Sigmoid colon (tissue), 4 donors: ENCODE results near the gene POLG.

Experiments used
- POLR2A ChIP-seq, 2 donors: fragments of 450-650 bp; IDR thresholded peaks; one replicate each; pipeline ENCODE4 v1.6.1; 2016; ENCODE audit warnings: antibody characterized with exemption in 2 of 2, mild to moderate bottlenecking in 2 of 2, moderate library complexity in 2 of 2
- POLR2AphosphoS5 ChIP-seq, 4 donors: sonication (generic); formaldehyde crosslinking; IDR thresholded peaks; one replicate each; pipeline ENCODE4 v1.6.1; 2017; ENCODE audit warnings: antibody characterized with exemption in 4 of 4
- TF ChIP-seq, protein P1 (sequence below), 4 experiments: fragments of 450-650 bp in 3 of 4; fragments of 200-600 bp in 1 of 4; IDR thresholded peaks; one replicate each; pipeline ENCODE4 v1.5.1; 2016 to 2019; ENCODE audit warnings: antibody characterized with exemption in 4 of 4, mild to moderate bottlenecking in 3 of 4, moderate library complexity in 2 of 4

DNA sequence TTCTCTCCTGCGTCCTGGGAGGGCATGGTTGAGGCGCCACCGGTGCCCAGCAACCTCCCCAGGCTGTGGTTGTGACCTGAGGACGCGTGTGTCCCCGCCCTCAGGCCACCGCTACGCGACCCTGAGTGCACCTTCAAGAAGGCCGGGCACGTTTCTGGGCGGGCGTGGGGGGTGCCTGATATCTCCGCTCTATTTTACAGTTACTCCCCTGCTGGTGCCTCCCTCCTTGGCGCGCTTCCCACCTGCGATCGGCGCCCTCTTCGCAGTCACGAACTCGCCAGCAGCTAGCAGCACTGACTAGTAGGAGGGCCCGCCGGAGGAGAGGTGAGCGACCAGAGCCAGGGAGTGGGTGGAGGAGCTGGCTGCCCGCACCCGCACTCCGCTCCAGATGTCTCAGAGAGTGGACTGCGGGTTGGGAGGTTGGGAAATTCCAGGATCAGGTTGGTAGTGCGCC lies 43.2 kb upstream of the POLG start:
- TF ChIP-seq POLR2A (IDR thresholded peaks at IDR 0.05) (no peak), POLR2AphosphoS5 (IDR thresholded peaks at IDR 0.05) (no peak)
- TF ChIP-seq, protein P1, sequence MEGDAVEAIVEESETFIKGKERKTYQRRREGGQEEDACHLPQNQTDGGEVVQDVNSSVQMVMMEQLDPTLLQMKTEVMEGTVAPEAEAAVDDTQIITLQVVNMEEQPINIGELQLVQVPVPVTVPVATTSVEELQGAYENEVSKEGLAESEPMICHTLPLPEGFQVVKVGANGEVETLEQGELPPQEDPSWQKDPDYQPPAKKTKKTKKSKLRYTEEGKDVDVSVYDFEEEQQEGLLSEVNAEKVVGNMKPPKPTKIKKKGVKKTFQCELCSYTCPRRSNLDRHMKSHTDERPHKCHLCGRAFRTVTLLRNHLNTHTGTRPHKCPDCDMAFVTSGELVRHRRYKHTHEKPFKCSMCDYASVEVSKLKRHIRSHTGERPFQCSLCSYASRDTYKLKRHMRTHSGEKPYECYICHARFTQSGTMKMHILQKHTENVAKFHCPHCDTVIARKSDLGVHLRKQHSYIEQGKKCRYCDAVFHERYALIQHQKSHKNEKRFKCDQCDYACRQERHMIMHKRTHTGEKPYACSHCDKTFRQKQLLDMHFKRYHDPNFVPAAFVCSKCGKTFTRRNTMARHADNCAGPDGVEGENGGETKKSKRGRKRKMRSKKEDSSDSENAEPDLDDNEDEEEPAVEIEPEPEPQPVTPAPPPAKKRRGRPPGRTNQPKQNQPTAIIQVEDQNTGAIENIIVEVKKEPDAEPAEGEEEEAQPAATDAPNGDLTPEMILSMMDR (IDR thresholded peaks at IDR 0.05): no peak
